ENCODE results near the gene ADGRG7.

Gene ADGRG7

DNA sequence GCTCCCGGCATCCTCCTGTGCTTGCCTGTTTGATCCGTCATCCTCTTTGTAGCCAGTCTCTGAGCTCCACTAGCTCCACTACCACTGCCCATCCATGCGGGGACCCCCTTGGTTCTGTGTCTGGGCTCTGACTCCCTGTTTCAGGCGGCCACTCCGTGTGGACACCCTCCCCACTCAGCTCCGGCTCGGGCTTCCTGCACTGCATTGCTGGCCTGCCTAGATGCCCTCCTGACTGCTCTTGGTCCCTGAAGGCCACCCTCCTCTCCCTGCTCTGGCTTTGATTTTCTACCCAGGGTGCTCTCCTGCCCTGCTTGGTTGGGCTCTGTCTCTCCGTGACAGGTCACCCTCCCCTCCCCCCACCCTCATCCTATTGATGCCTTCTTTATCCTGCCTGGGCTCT is 4.0 kb upstream of the ADGRG7 start:
- Histone ChIP-seq H3K27me3 (ENCODE audit: control insufficient read depth, insufficient read depth, low read length) (no peaks in the 10 kb centered on the region), H2AFZ (no peak overlapping the region), H3K36me3 (ENCODE audit: control insufficient read depth, insufficient read depth, low read length) (no peaks in the 10 kb centered on the region), H3K9ac (no peak overlapping the region), H3K4me3 (ENCODE audit: low read depth, low read length) (no peak overlapping the region), H3K4me1 (no peaks in the 10 kb centered on the region), H3K4me2 (ENCODE audit: low read length) (no peak overlapping the region), H3K79me2 (no peaks in the 10 kb centered on the region), H3K27ac (no peak overlapping the region), H3K9me3 (ENCODE audit: control insufficient read depth, low read length) (no peaks in the 10 kb centered on the region)
- TF ChIP-seq, protein P1, sequence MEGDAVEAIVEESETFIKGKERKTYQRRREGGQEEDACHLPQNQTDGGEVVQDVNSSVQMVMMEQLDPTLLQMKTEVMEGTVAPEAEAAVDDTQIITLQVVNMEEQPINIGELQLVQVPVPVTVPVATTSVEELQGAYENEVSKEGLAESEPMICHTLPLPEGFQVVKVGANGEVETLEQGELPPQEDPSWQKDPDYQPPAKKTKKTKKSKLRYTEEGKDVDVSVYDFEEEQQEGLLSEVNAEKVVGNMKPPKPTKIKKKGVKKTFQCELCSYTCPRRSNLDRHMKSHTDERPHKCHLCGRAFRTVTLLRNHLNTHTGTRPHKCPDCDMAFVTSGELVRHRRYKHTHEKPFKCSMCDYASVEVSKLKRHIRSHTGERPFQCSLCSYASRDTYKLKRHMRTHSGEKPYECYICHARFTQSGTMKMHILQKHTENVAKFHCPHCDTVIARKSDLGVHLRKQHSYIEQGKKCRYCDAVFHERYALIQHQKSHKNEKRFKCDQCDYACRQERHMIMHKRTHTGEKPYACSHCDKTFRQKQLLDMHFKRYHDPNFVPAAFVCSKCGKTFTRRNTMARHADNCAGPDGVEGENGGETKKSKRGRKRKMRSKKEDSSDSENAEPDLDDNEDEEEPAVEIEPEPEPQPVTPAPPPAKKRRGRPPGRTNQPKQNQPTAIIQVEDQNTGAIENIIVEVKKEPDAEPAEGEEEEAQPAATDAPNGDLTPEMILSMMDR (IDR thresholded peaks at IDR 0.05), result no peak

DNA sequence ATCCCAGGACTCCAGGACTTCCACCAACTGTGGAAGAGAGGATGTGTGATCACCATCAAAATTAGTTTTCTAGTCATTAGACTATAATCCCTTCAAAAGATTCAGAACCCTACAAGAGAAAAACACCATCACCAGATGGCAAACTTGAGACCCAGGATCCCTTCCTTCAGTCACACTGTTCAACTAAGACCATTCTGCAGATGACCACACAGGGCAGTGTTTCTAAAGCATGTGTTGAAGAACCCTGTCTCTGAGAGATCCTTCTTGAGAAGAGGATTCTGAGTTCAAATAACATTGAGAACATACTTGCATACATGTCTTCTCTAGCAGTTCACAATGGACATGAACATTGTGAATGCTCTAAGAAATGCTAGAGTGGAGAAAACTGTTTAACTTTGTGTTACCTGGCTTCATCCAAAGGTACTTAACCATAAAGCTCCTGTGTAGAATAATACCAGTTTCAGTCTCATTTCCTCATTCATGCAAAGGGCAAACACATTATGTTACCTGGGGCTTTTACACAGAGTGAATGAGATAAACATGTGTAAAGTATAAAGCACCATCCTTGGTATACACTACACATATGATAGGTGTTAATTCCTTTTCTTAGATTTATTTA is 2.4 kb upstream of the ADGRG7 start:
- no peaks in the 10 kb centered on the region for H3K27me3 ChIP-seq (ENCODE audit: control insufficient read depth, insufficient read depth, low read length)
- no peak overlapping the region for H3K9ac ChIP-seq
- H3K4me3 ChIP-seq (ENCODE audit: low read depth, low read length), result no peak overlapping the region
- H3K27ac ChIP-seq, result no peak overlapping the region
- TF ChIP-seq, protein P1 (IDR thresholded peaks at IDR 0.05), result no peak
- no peaks in the 10 kb centered on the region for H3K9me3 ChIP-seq (ENCODE audit: control insufficient read depth, low read length)
- H3K4me1 ChIP-seq, result no peaks in the 10 kb centered on the region
- no peak overlapping the region for H3K4me2 ChIP-seq (ENCODE audit: low read length)
- H3K79me2 ChIP-seq, result no peaks in the 10 kb centered on the region
- no peak overlapping the region for H2AFZ ChIP-seq
- H3K36me3 ChIP-seq (ENCODE audit: control insufficient read depth, insufficient read depth, low read length), result no peaks in the 10 kb centered on the region

- Histone ChIP-seq H3K36me3 (ENCODE audit: control insufficient read depth, insufficient read depth, low read length) (no peaks in the 10 kb centered on the region), H2AFZ (no peak overlapping the region), H3K27ac (no peak overlapping the region), H3K9me3 (ENCODE audit: control insufficient read depth, low read length) (no peaks in the 10 kb centered on the region), H3K79me2 (no peaks in the 10 kb centered on the region), H3K4me1 (no peaks in the 10 kb centered on the region), H3K4me3 (ENCODE audit: low read depth, low read length) (no peak overlapping the region), H3K27me3 (ENCODE audit: control insufficient read depth, insufficient read depth, low read length) (no peaks in the 10 kb centered on the region), H3K9ac (no peak overlapping the region), H3K4me2 (ENCODE audit: low read length) (no peak overlapping the region)
- TF ChIP-seq, protein P1 (IDR thresholded peaks at IDR 0.05), result no peak
These were observed 562 bp downstream of the ADGRG7 start for GRCh38 chr3:100609963-100610362.

DNA sequence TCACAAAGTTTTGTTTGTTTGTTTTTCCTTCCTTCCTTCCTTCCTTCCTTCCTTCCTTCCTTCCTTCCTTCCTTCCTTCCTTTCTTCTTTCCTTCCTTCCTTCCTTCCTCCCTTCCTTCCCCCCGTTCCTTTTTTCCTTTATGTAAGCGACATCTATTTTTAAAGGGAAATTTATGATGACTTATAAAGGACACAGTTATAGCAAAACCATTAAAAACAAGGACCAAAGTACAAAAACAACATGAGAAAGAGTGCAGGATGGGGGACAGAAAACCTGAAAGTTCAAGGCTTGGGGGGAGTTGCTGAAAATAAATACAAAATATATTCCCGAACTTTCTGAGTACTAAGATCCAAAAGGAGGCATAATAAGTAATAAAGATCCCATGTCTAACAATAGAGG is 1.8 kb downstream of the ADGRG7 start:
- Histone ChIP-seq H3K9ac (no peak overlapping the region), H3K4me1 (no peaks in the 10 kb centered on the region), H2AFZ (no peak overlapping the region), H3K4me3 (ENCODE audit: low read depth, low read length) (no peak overlapping the region), H3K79me2 (no peaks in the 10 kb centered on the region), H3K36me3 (ENCODE audit: control insufficient read depth, insufficient read depth, low read length) (no peaks in the 10 kb centered on the region), H3K27me3 (ENCODE audit: control insufficient read depth, insufficient read depth, low read length) (no peaks in the 10 kb centered on the region), H3K27ac (no peak overlapping the region), H3K9me3 (ENCODE audit: control insufficient read depth, low read length) (no peaks in the 10 kb centered on the region), H3K4me2 (ENCODE audit: low read length) (no peak overlapping the region)
- TF ChIP-seq, protein P1 (IDR thresholded peaks at IDR 0.05), result no peak

GRCh38 chr3:100613721-100614390 is 4.5 kb downstream of the ADGRG7 start:
- Histone ChIP-seq H3K79me2 (no peaks in the 10 kb centered on the region), H3K4me2 (ENCODE audit: low read length) (no peak overlapping the region), H3K9ac (no peak overlapping the region), H3K27me3 (ENCODE audit: control insufficient read depth, insufficient read depth, low read length) (no peaks in the 10 kb centered on the region), H3K27ac (no peak overlapping the region), H3K4me3 (ENCODE audit: low read depth, low read length) (no peak overlapping the region), H3K9me3 (ENCODE audit: control insufficient read depth, low read length) (no peaks in the 10 kb centered on the region), H3K36me3 (ENCODE audit: control insufficient read depth, insufficient read depth, low read length) (no peaks in the 10 kb centered on the region), H2AFZ (no peak overlapping the region), H3K4me1 (no peaks in the 10 kb centered on the region)
- TF ChIP-seq, protein P1 (IDR thresholded peaks at IDR 0.05), result no peak
